DMS153 treated with DMSO at 0.1 percent for 48 hours (cell line): ENCODE data around the gene EOGT.

Source experiments
- DNase-seq: peaks from one replicate; lab custom pipeline; 2025; ENCODE audit not compliant: unreplicated experiment; lab: John Stamatoyannopoulos, UW

EOGT gene

GRCh38 chr3:69013253-69014021 is at the start of gene EOGT:
EOGT (minus strand) TSS chr3:69013684; CDS start chr3:69009846, 3,838 bp downstream.
- peak; percentile 13 for DNase-seq

- no peak for DNase-seq
Measured at GRCh38 chr3:69059688-69060087, 46.2 kb upstream of the EOGT start.

GRCh38 chr3:69058947-69059224 is 45.4 kb upstream of the EOGT start:
- no peak for DNase-seq

- DNase-seq = no peak
Measured at GRCh38 chr3:69058180-69058946, 44.9 kb upstream of the EOGT start.

- no peak for DNase-seq
Measured at GRCh38 chr3:69052472-69052898, 39.0 kb upstream of the EOGT start.

GRCh38 chr3:69051756-69052471 is 38.4 kb upstream of the EOGT start, which contains the start of gene TMF1:
TMF1 (minus strand) TSS chr3:69052333; CDS start chr3:69052086, 247 bp downstream.
- no peak for DNase-seq

GRCh38 chr3:69048990-69049389 is 35.5 kb upstream of the EOGT start:
- DNase-seq = no peak

GRCh38 chr3:69044608-69045007 is 31.1 kb upstream of the EOGT start:
- DNase-seq = no peak

GRCh38 chr3:69033470-69033869 is 20.0 kb upstream of the EOGT start:
- no peak for DNase-seq

GRCh38 chr3:69032737-69033136 is 19.3 kb upstream of the EOGT start:
- DNase-seq = no peak

- DNase-seq = no peak
Measured at GRCh38 chr3:69032142-69032541, 18.7 kb upstream of the EOGT start.

- DNase-seq = no peak
Measured at GRCh38 chr3:69031635-69032034, 18.2 kb upstream of the EOGT start.

- DNase-seq = no peak
Measured at GRCh38 chr3:69020857-69021256, 7.4 kb upstream of the EOGT start.

- no peak for DNase-seq
Measured at GRCh38 chr3:69020424-69020823, 6.9 kb upstream of the EOGT start.

- DNase-seq = no peak
Measured at GRCh38 chr3:69016901-69017300, 3.4 kb upstream of the EOGT start.

- no peak for DNase-seq
Measured at GRCh38 chr3:69016102-69016501, 2.6 kb upstream of the EOGT start.

- no peak for DNase-seq
Measured at GRCh38 chr3:69014022-69014580, 617 bp upstream of the EOGT start.

GRCh38 chr3:69012800-69013252 is 658 bp downstream of the EOGT start:
- DNase-seq = no peak

GRCh38 chr3:69012100-69012799 is 1.2 kb downstream of the EOGT start:
- no peak for DNase-seq

GRCh38 chr3:69011096-69011730 is 2.3 kb downstream of the EOGT start:
- DNase-seq = no peak
